Astrocyte of the spinal cord (primary cell): ENCODE data around the gene HMOX1.

Experiments
- DNase-seq: peaks from one replicate; pipeline ENCODE4 v3.0.0; 2011; ENCODE audit warnings: low read depth, low spot score
- H3K4me3 ChIP-seq: 2 replicates; pipeline ENCODE4 v1.5.1; 2011; ENCODE audit warnings: low read depth, mild to moderate bottlenecking, low read length, moderate library complexity
- CTCF ChIP-seq: IDR thresholded peaks from 2 replicates; pipeline ENCODE4 v1.5.1; 2012; ENCODE audit warnings: low read depth, mild to moderate bottlenecking, low read length, inconsistent platforms
- in situ Hi-C: cut with HindIII; loops from 2 replicates; pipeline ENCODE4 v1.10.0; 2017; ENCODE audit warnings: low sequenced_read_pairs

Gene HMOX1

GRCh38 chr22:35346596-35347220, 34.2 kb upstream of the HMOX1 start:
- in situ Hi-C loops, result no loop called here
- no peak overlapping the region for H3K4me3 ChIP-seq
- DNase-seq, result no peak
- no peak for TF ChIP-seq CTCF

GRCh38 chr22:35347462-35347861, 33.4 kb upstream of the HMOX1 start:
- in situ Hi-C loops, result no loop called here
- H3K4me3 ChIP-seq, result no peak overlapping the region
- TF ChIP-seq CTCF, result no peak
- DNase-seq, result no peak

GRCh38 chr22:35348026-35348590, 32.8 kb upstream of the HMOX1 start:
- TF ChIP-seq CTCF, result no peak
- in situ Hi-C loops, result no loop called here
- DNase-seq, result no peak
- H3K4me3 ChIP-seq, result no peak overlapping the region

GRCh38 chr22:35348703-35349102, 32.2 kb upstream of the HMOX1 start:
- H3K4me3 ChIP-seq, result no peak overlapping the region
- no peak for TF ChIP-seq CTCF
- no peak for DNase-seq
- in situ Hi-C loops, result no loop called here

- no peak for DNase-seq
- no peak overlapping the region for H3K4me3 ChIP-seq
- in situ Hi-C loops, result no loop called here
- TF ChIP-seq CTCF, result no peak
These were observed 31.6 kb upstream of the HMOX1 start for GRCh38 chr22:35349368-35349703.

GRCh38 chr22:35349704-35350538, 31.0 kb upstream of the HMOX1 start:
- H3K4me3 ChIP-seq, result no peak overlapping the region
- no peak for TF ChIP-seq CTCF
- in situ Hi-C loops, result no loop called here
- peak; percentile 47 for DNase-seq
